ENCODE data around the gene SEMA3F. TPM values are rescaled to one million over a fixed set of nuclear protein-coding genes. Genes with fewer than 3 reads are reported as not detected.

The SEMA3F gene
- total RNA-seq, 3 donors from 2014 or later (not counting 1 experiment from before 2014, with no cell fraction given) = 0.16 to 1.1 (median 0.78) TPM

- peaks cover 20% of the 10 kb centered on the region for H3K27me3 ChIP-seq (ENCODE audit: control insufficient read depth, insufficient read depth, low read length)
- H3K9me3 Mint-ChIP-seq = no peaks in the 10 kb centered on the region
- peaks cover 23 to 37% of the 10 kb centered on the region in 2 donors for H3K27me3 Mint-ChIP-seq (ENCODE audit: low read depth in 2 of 2)
- intact Hi-C loops (cut with micrococcal nuclease) = no loop called here
- DNase-seq (no peak), ATAC-seq (no peak)
- WGBS (ENCODE audit: insufficient coverage) = 49% methylated on average over 9 of the region's 9 CpGs
- no peaks in the 10 kb centered on the region for H3K9me3 ChIP-seq (ENCODE audit: control insufficient read depth, insufficient read depth, low read length)
- H3K36me3 Mint-ChIP-seq = no peaks in the 10 kb centered on the region
- TF ChIP-seq CTCF (IDR thresholded peaks at IDR 0.05) = no peak
- H3K4me1 ChIP-seq (ENCODE audit: control insufficient read depth, insufficient read depth, low read length) = peaks cover 18% of the 10 kb centered on the region
- H3K27ac ChIP-seq (ENCODE audit: low read length) = no peak overlapping the region
- peak overlapping the region; percentile 90 for H3K4me3 Mint-ChIP-seq
- no peaks in the 10 kb centered on the region for H3K36me3 ChIP-seq (ENCODE audit: control insufficient read depth, insufficient read depth, low read length)
- H3K4me3 ChIP-seq (ENCODE audit: low read length) = no peak overlapping the region
- no peak overlapping the region for H3K27ac Mint-ChIP-seq
- H3K4me1 Mint-ChIP-seq = peaks cover 6 to 29% of the 10 kb centered on the region in 2 donors
Observed at GRCh38 chr3:50153782-50154475, 1.2 kb upstream of the SEMA3F start.

GRCh38 chr3:50154476-50154839, 666 bp upstream of the SEMA3F start:
- H3K27me3 ChIP-seq (ENCODE audit: control insufficient read depth, insufficient read depth, low read length) = peaks cover 20% of the 10 kb centered on the region
- DNase-seq (no peak), ATAC-seq (peak; percentile 6 to 32 (median 11))
- no peaks in the 10 kb centered on the region for H3K36me3 ChIP-seq (ENCODE audit: control insufficient read depth, insufficient read depth, low read length)
- Mint-ChIP-seq H3K36me3 (no peaks in the 10 kb centered on the region), H3K27me3 (ENCODE audit: low read depth in 2 of 2) (peaks cover 23 to 37% of the 10 kb centered on the region in 2 donors), H3K4me1 (peaks cover 6 to 29% of the 10 kb centered on the region in 2 donors), H3K27ac (no peak overlapping the region), H3K4me3 (peak overlapping the region; percentile 90), H3K9me3 (no peaks in the 10 kb centered on the region)
- no peak overlapping the region for H3K27ac ChIP-seq (ENCODE audit: low read length)
- no peak overlapping the region for H3K4me3 ChIP-seq (ENCODE audit: low read length)
- TF ChIP-seq CTCF (IDR thresholded peaks at IDR 0.05) = no peak
- H3K9me3 ChIP-seq (ENCODE audit: control insufficient read depth, insufficient read depth, low read length) = no peaks in the 10 kb centered on the region
- H3K4me1 ChIP-seq (ENCODE audit: control insufficient read depth, insufficient read depth, low read length) = peaks cover 18% of the 10 kb centered on the region
- WGBS (ENCODE audit: insufficient coverage) = 1% methylated on average over 34 of the region's 34 CpGs
- intact Hi-C loops (cut with micrococcal nuclease) = no loop called here

GRCh38 chr3:50155491-50155878, 361 bp downstream of the SEMA3F start:
- no peak for TF ChIP-seq CTCF (IDR thresholded peaks at IDR 0.05)
- 4% methylated on average over 37 of the region's 37 CpGs for WGBS (ENCODE audit: insufficient coverage)
- Histone ChIP-seq H3K27me3 (ENCODE audit: control insufficient read depth, insufficient read depth, low read length) (peaks cover 20% of the 10 kb centered on the region), H3K4me3 (ENCODE audit: low read length) (no peak overlapping the region), H3K27ac (ENCODE audit: low read length) (no peak overlapping the region), H3K4me1 (ENCODE audit: control insufficient read depth, insufficient read depth, low read length) (peaks cover 18% of the 10 kb centered on the region), H3K9me3 (ENCODE audit: control insufficient read depth, insufficient read depth, low read length) (no peaks in the 10 kb centered on the region), H3K36me3 (ENCODE audit: control insufficient read depth, insufficient read depth, low read length) (no peaks in the 10 kb centered on the region)
- no peak for DNase-seq
- H3K27ac Mint-ChIP-seq = no peak overlapping the region
- no peak for ATAC-seq
- peaks cover 6 to 29% of the 10 kb centered on the region in 2 donors for H3K4me1 Mint-ChIP-seq
- H3K9me3 Mint-ChIP-seq = no peaks in the 10 kb centered on the region
- H3K27me3 Mint-ChIP-seq (ENCODE audit: low read depth in 2 of 2) = peaks cover 23 to 37% of the 10 kb centered on the region in 2 donors
- H3K36me3 Mint-ChIP-seq = no peaks in the 10 kb centered on the region
- H3K4me3 Mint-ChIP-seq = peak overlapping the region; percentile 74
- intact Hi-C loops (cut with micrococcal nuclease) = no loop called here

GRCh38 chr3:50155891-50156290, 767 bp downstream of the SEMA3F start:
- H3K9me3 ChIP-seq (ENCODE audit: control insufficient read depth, insufficient read depth, low read length) = no peaks in the 10 kb centered on the region
- H3K27me3 ChIP-seq (ENCODE audit: control insufficient read depth, insufficient read depth, low read length) = peaks cover 20% of the 10 kb centered on the region
- Mint-ChIP-seq H3K27ac (no peak overlapping the region), H3K27me3 (ENCODE audit: low read depth in 2 of 2) (peaks cover 23 to 37% of the 10 kb centered on the region in 2 donors), H3K4me3 (peak overlapping the region; percentile 74), H3K9me3 (no peaks in the 10 kb centered on the region), H3K4me1 (peaks cover 6 to 29% of the 10 kb centered on the region in 2 donors), H3K36me3 (no peaks in the 10 kb centered on the region)
- WGBS (ENCODE audit: insufficient coverage) = 40% methylated on average over 13 of the region's 13 CpGs
- H3K4me3 ChIP-seq (ENCODE audit: low read length) = no peak overlapping the region
- peaks cover 18% of the 10 kb centered on the region for H3K4me1 ChIP-seq (ENCODE audit: control insufficient read depth, insufficient read depth, low read length)
- ATAC-seq (no peak), DNase-seq (no peak)
- no peak overlapping the region for H3K27ac ChIP-seq (ENCODE audit: low read length)
- intact Hi-C loops (cut with micrococcal nuclease) = no loop called here
- TF ChIP-seq CTCF (IDR thresholded peaks at IDR 0.05) = no peak
- no peaks in the 10 kb centered on the region for H3K36me3 ChIP-seq (ENCODE audit: control insufficient read depth, insufficient read depth, low read length)

All from natural killer cell (primary cell).